ENCODE results near the gene HIGD1B.

- TF ChIP-seq POLR2AphosphoS5 (IDR thresholded peaks at IDR 0.05; ENCODE audit: low read depth, low read length) = no peak
- no peak for TF ChIP-seq CTCF (IDR thresholded peaks at IDR 0.05)
- no peak for TF ChIP-seq REST (IDR thresholded peaks at IDR 0.05; ENCODE audit: insufficient read depth in 1 of 2, low read depth in 2 of 2, low read length in 1 of 2)
- no peak for TF ChIP-seq SIN3A (IDR thresholded peaks at IDR 0.05; ENCODE audit: borderline replicate concordance, insufficient read depth, low read depth, low read length)
- no peak for TF ChIP-seq TCF7L2 (IDR thresholded peaks at IDR 0.05; ENCODE audit: low read depth, low read length)
Observed at GRCh38 chr17:44831371-44831770, 16.3 kb upstream of the HIGD1B start.

All from Panc1 (cell line).